HepG2 (cell line): ENCODE data around the gene MCRIP2. TPM values are rescaled to one million over a fixed set of nuclear protein-coding genes. Genes with fewer than 3 reads are reported as not detected.

ENCODE experiments used
- ARNT2 ChIP-seq: sonication (generic); formaldehyde crosslinking; IDR thresholded peaks from 2 replicates; pipeline ENCODE4 v1.8.0; 2022; ENCODE audit warnings: mild to moderate bottlenecking, low read depth, missing genetic modification reagents, moderate library complexity
- DPF2 ChIP-seq: sonication (generic); formaldehyde crosslinking; IDR thresholded peaks from 2 replicates; pipeline ENCODE4 v1.4.0; 2020; ENCODE audit warnings: mild to moderate bottlenecking, low read depth, missing genetic modification reagents, borderline replicate concordance
- HNRNPH1 ChIP-seq: fragments of 200-400 bp; formaldehyde crosslinking; optimal IDR thresholded peaks from 2 replicates; pipeline ENCODE3; 2017; ENCODE audit warnings: mild to moderate bottlenecking, low read depth, low read length
- JUND ChIP-seq: sonication (generic); formaldehyde crosslinking; IDR thresholded peaks from 2 replicates; pipeline ENCODE4 v1.8.0; 2022; ENCODE audit warnings: mild to moderate bottlenecking, missing genetic modification reagents
- NFKBIZ ChIP-seq: IDR thresholded peaks from 2 replicates; pipeline ENCODE4 v1.6.1; 2018; ENCODE audit warnings: missing genetic modification reagents, missing compliant biosample characterization
- PAX8 ChIP-seq: sonication (generic); formaldehyde crosslinking; IDR thresholded peaks from 2 replicates; pipeline ENCODE4 v1.8.0; 2022; ENCODE audit warnings: mild to moderate bottlenecking, missing genetic modification reagents, borderline replicate concordance
- PCBP1 ChIP-seq: fragments of 200-400 bp; formaldehyde crosslinking; IDR thresholded peaks from 2 replicates; pipeline ENCODE4 v1.6.1; 2017; ENCODE audit warnings: mild to moderate bottlenecking, low read depth, low read length, borderline replicate concordance
- PLSCR1 ChIP-seq: sonication (generic); formaldehyde crosslinking; IDR thresholded peaks from 2 replicates; pipeline ENCODE4 v1.5.0; 2020; ENCODE audit warnings: missing genetic modification reagents, mild to moderate bottlenecking, borderline replicate concordance
- REL ChIP-seq: sonication (generic); formaldehyde crosslinking; conservative IDR thresholded peaks from 2 replicates; pipeline ENCODE4 v1.8.0; 2022; ENCODE audit warnings: mild to moderate bottlenecking, missing genetic modification reagents, moderate library complexity
- RNF219 ChIP-seq: sonication (generic); formaldehyde crosslinking; IDR thresholded peaks from 2 replicates; pipeline ENCODE4 v1.5.0; 2020; ENCODE audit warnings: mild to moderate bottlenecking, missing genetic modification reagents
- SMYD3 ChIP-seq: sonication (generic); formaldehyde crosslinking; IDR thresholded peaks from 2 replicates; pipeline ENCODE4 v1.8.1; 2023; ENCODE audit warnings: mild to moderate bottlenecking, missing genetic modification reagents
- SRSF4 ChIP-seq: fragments of 200-400 bp; formaldehyde crosslinking; IDR thresholded peaks from one replicate; pipeline ENCODE4 v1.6.1; 2018; ENCODE audit warnings: mild to moderate bottlenecking, low read depth, low read length, moderate library complexity; ENCODE audit not compliant: poor library complexity, severe bottlenecking
- STAT5B ChIP-seq: sonication (generic); formaldehyde crosslinking; IDR thresholded peaks from 2 replicates; pipeline ENCODE4 v1.4.0; 2020; ENCODE audit warnings: missing genetic modification reagents
- ZMAT5 ChIP-seq: sonication (generic); formaldehyde crosslinking; IDR thresholded peaks from 2 replicates; pipeline ENCODE4 v1.5.0; 2020; ENCODE audit warnings: mild to moderate bottlenecking, low read depth, missing genetic modification reagents, borderline replicate concordance
- ZNF24 ChIP-seq: fragments of 450-650 bp; IDR thresholded peaks from 2 replicates; pipeline ENCODE4 v1.6.1; 2017; ENCODE audit warnings: antibody characterized with exemption, mild to moderate bottlenecking
- ZNF263 ChIP-seq: sonication (generic); formaldehyde crosslinking; IDR thresholded peaks from 2 replicates; pipeline ENCODE4 v1.4.0; 2020; ENCODE audit warnings: missing genetic modification reagents
- ZNF589 ChIP-seq: sonication (generic); formaldehyde crosslinking; conservative IDR thresholded peaks from 2 replicates; pipeline ENCODE4 v1.8.0; 2022; ENCODE audit warnings: mild to moderate bottlenecking, moderate library complexity, missing genetic modification reagents
- ZNF619 ChIP-seq: sonication (generic); formaldehyde crosslinking; IDR thresholded peaks from 2 replicates; pipeline ENCODE4 v1.4.0; 2020; ENCODE audit warnings: mild to moderate bottlenecking, missing genetic modification reagents
- ZNF7 ChIP-seq: IDR thresholded peaks from 2 replicates; pipeline ENCODE4 v1.6.1; 2016; ENCODE audit warnings: missing biosample characterization, missing genetic modification reagents
- polyA plus RNA-seq, 8 experiments: library from polyadenylated mRNA; depleted of rRNA in 3 of 8; stranded (reverse) in 7 of 8; unstranded in 1 of 8; fragments of >200 nt; fragmentation: Illumina TruSeq in 4 of 8; extraction: Trizol in 4 of 8; gene quantifications; 2 replicates each; pipeline versions ENCODE4 v1.2.1 to v1.2.3, GENCODE V29; 2011 to 2016; ENCODE audit warnings: low read depth in 4 of 8, missing spikeins in 1 of 8, mixed read lengths in 1 of 8; ENCODE audit not compliant: insufficient read depth in 1 of 8
- total RNA-seq, 5 experiments: library from RNA; depleted of rRNA; stranded (reverse); fragments of >200 nt; fragmentation: Illumina TruSeq; extraction: Trizol; gene quantifications; 2 replicates each; pipeline ENCODE4 v1.2.3, GENCODE V29; 2016; ENCODE audit warnings: low read depth in 1 of 5
- TF ChIP-seq, protein P1 (sequence below): sonication (generic); formaldehyde crosslinking; IDR thresholded peaks from 2 replicates; pipeline ENCODE4 v1.4.0; 2020; ENCODE audit warnings: missing genetic modification reagents, borderline replicate concordance
- TF ChIP-seq, protein P2 (sequence below): sonication (generic); formaldehyde crosslinking; IDR thresholded peaks from 2 replicates; pipeline ENCODE4 v1.5.1; 2020; ENCODE audit warnings: mild to moderate bottlenecking, missing genetic modification reagents

MCRIP2 gene
- total and polyA plus RNA-seq, 2 of the 13 experiments (the other 11 are each of a cell fraction or from before 2014, with no cell fraction given), result 39.6 to 76.7 TPM

DNA sequence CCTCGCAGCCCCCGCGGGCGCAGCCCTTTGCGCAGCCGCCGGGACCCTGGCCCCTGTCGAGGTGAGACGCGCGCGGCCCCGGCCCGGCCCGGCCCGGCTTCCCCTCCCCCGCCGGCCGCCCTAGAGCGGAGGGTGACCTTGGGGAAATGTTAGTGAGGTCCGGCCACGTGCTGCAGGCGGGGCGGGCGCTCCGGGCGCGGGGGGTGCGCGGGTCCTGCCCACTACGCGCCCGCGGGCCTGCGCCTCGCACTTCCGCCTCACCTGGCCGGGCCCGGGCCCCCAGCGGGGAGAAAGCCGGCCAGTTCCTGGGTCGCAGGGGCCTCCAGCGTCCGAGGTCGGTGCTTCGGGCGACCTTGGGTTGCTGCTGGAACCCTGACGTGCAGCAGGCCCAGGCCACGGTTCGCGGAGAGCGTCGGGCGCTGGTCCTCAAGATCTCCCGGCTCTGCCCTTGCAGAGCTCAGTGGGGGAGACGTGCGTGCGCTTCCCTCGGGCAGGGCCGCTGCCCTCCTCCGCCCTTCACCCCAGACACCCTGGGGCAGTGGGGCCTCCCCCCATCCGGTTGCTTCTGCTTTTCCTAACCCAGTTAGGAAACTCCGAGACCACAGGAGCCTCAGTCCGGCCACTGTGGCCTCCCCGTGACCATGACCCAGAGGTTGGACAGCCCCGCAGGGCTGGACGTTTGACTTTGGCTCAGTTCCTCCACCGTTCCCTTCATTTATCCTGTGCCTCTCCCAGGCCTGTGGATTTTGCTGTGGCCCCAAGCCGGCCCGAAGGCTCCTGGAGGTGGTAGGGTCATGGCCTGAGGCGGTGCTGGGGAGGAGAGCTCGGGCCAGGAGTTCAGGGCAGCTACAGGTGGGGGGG, 791 bp downstream of the MCRIP2 start (continued):
- TF ChIP-seq STAT5B (peak; percentile 76; the same call in 1 of the 2 replicates), JUND (no peak), RNF219 (CRISPR knock-in tag) (no peak), ZNF7 (CRISPR knock-in tag) (no peak), ZNF589 (no peak), SRSF4 (no peak), SMYD3 (CRISPR knock-in tag) (no peak), PLSCR1 (CRISPR knock-in tag) (no peak), ZNF263 (CRISPR knock-in tag) (no peak), PCBP1 (0 out of 2 replicates have a peak, but pooled peaks have one; percentile 66), PAX8 (CRISPR knock-in tag) (no peak), NFKBIZ (no peak), ZNF24 (no peak), DPF2 (CRISPR knock-in tag) (no peak), HNRNPH1 (no peak), ZMAT5 (CRISPR knock-in tag) (no peak), REL (CRISPR knock-in tag) (no peak), ZNF619 (CRISPR knock-in tag) (no peak), ARNT2 (peak; percentile 50; the same call in 1 of the 2 replicates)
- TF ChIP-seq, protein P1, sequence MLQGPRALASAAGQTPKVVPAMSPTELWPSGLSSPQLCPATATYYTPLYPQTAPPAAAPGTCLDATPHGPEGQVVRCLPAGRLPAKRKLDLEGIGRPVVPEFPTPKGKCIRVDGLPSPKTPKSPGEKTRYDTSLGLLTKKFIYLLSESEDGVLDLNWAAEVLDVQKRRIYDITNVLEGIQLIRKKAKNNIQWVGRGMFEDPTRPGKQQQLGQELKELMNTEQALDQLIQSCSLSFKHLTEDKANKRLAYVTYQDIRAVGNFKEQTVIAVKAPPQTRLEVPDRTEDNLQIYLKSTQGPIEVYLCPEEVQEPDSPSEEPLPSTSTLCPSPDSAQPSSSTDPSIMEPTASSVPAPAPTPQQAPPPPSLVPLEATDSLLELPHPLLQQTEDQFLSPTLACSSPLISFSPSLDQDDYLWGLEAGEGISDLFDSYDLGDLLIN, result 0 out of 2 replicates have a peak, but pooled peaks have one; percentile 85
- TF ChIP-seq, protein P2, sequence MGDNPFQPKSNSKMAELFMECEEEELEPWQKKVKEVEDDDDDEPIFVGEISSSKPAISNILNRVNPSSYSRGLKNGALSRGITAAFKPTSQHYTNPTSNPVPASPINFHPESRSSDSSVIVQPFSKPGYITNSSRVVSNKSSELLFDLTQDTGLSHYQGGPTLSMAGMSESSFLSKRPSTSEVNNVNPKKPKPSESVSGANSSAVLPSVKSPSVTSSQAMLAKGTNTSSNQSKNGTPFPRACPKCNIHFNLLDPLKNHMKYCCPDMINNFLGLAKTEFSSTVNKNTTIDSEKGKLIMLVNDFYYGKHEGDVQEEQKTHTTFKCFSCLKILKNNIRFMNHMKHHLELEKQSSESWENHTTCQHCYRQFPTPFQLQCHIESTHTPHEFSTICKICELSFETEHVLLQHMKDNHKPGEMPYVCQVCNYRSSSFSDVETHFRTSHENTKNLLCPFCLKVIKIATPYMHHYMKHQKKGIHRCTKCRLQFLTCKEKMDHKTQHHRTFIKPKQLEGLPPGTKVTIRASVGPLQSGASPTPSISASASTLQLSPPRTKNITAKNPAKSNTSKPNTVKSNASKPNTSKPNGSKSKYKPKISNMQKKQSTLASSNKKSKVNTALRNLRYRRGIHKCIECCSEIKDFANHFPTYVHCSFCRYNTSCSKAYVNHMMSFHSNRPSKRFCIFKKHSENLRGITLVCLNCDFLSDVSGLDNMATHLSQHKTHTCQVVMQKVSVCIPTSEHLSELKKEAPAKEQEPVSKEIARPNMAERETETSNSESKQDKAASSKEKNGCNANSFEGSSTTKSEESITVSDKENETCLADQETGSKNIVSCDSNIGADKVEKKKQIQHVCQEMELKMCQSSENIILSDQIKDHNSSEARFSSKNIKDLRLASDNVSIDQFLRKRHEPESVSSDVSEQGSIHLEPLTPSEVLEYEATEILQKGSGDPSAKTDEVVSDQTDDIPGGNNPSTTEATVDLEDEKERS (CRISPR knock-in tag), result no peak
